ENCODE data around the gene CENPX. TPM values are rescaled to one million over a fixed set of nuclear protein-coding genes. Genes with fewer than 3 reads are reported as not detected.

The CENPX gene
- total and polyA plus RNA-seq, 12 donors = 15.8 to 132 (median 23.6) TPM

DNA sequence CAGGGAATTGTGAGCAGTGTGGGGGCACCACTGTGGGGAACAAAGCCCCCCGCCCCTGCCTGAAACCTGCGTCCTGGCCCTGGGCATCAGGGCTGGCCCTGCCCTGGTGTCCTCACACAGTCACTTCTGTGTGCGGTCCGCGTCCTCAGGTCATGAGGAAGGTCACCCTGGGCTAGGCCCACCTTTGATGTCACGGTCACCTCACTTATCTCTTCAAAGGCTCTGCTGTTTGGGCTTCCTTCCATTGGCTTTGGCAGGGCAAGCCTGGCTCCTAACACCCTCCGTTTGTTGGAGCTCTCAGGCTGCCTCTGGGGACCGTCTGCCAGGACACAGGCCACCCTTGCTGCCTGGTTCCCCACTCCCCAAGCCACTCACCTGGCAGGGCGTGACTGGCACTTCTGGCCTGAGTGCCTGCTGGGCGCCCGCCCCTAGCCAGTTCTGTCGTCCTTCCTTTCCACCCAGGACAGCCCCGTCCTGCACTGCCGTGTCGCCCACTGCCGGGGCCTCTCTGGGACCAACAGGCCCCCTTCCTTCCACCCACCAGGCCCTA, 8.8 kb downstream of the CENPX start:
- Histone ChIP-seq H3K27me3 (no peaks in the 10 kb centered on the region), H3K27ac (peak overlapping the region; percentile 71 to 97 (median 91)), H3K4me3 (no peak overlapping the region), H3K36me3 (peaks cover 0 to 41% (median 0%) of the 10 kb centered on the region in 9 donors), H3K4me1 (peaks cover 0 to 35% (median 15%) of the 10 kb centered on the region in 9 donors), H3K9me3 (no peaks in the 10 kb centered on the region)
- TF ChIP-seq, protein P1, sequence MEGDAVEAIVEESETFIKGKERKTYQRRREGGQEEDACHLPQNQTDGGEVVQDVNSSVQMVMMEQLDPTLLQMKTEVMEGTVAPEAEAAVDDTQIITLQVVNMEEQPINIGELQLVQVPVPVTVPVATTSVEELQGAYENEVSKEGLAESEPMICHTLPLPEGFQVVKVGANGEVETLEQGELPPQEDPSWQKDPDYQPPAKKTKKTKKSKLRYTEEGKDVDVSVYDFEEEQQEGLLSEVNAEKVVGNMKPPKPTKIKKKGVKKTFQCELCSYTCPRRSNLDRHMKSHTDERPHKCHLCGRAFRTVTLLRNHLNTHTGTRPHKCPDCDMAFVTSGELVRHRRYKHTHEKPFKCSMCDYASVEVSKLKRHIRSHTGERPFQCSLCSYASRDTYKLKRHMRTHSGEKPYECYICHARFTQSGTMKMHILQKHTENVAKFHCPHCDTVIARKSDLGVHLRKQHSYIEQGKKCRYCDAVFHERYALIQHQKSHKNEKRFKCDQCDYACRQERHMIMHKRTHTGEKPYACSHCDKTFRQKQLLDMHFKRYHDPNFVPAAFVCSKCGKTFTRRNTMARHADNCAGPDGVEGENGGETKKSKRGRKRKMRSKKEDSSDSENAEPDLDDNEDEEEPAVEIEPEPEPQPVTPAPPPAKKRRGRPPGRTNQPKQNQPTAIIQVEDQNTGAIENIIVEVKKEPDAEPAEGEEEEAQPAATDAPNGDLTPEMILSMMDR (IDR thresholded peaks at IDR 0.05) = no peak
- peak; percentile 59 to 60 for DNase-seq
- intact Hi-C loops (cut with DNase I) = no loop called here
- peak; percentile 44 to 70 (median 59) for ATAC-seq
- WGBS, 2 donors = 62 to 74% methylated on average over 16 of the region's 16 CpGs

DNA sequence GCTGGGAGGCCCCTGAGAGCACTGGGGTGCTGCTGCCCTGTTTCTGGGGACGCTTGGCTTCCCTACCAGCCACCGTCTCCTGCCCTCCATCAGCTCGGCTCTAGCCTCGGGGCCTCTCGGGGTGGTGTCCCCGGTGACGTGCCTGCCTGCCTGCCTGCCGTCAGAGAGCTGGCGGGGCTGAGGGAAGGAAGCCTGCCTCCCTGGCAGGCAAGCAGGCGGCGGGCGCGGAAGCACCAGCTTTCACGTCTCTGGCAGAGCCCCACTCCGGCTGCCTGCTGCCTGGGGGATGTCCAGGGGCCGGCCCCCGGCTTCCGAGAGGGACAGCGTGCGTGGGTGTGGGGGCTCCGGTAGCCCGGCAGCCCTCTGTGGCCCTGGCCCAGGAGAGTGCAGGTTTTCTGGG, 9.3 kb downstream of the CENPX start:
- Histone ChIP-seq H3K36me3 (peaks cover 0 to 36% (median 0%) of the 10 kb centered on the region in 9 donors), H3K4me1 (peaks cover 0 to 40% (median 17%) of the 10 kb centered on the region in 9 donors), H3K27ac (peak overlapping the region; percentile 71 to 97 (median 91)), H3K27me3 (no peaks in the 10 kb centered on the region), H3K4me3 (no peak overlapping the region), H3K9me3 (no peaks in the 10 kb centered on the region)
- WGBS, 2 donors = 42 to 61% methylated on average over 22 of the region's 22 CpGs
- peak; percentile 27 to 67 for DNase-seq
- intact Hi-C loops (cut with DNase I) = no loop called here
- TF ChIP-seq, protein P1 (IDR thresholded peaks at IDR 0.05) = no peak
- ATAC-seq = peak; percentile 27 to 75 (median 66)

DNA sequence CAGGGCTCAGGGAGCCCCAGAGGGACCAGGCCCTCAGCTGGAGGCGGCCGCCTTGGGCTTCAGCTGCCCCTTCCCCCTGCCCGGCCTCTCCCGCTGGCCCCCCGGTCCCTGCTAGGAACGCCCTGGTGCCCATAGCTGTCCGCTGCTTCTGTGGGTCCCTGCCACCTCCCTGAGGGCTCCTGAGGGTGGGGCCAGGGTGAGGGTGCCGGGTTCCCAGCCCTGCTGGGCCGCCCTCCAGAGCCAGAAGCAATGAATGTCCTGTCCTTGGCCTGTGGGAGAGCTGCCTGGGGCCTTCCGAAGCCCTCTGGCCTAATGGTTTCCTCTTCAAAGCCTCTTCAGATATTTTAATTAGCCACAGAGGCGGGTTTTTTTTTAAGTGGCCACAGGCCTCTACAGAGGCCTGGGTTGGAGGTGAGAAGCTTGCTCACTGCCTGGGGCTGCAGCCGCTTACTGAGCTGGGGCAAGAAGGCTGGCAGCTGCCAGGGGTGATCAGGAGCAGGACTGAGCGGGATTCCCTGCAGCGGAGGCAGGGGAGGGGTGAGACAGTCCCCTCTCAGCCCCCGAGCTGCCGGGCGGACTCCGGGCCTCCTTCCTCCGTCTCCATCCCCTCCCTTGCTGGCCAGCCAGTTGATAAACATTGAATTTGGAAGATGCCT, 9.9 kb downstream of the CENPX start:
- ATAC-seq = peak in 6 of 8 donors; percentile 23 to 68 (median 33)
- peak overlapping the region; percentile 71 to 97 (median 91) for H3K27ac ChIP-seq
- H3K27me3 ChIP-seq = no peaks in the 10 kb centered on the region
- H3K4me3 ChIP-seq = no peak overlapping the region
- peaks cover 0 to 44% (median 19%) of the 10 kb centered on the region in 9 donors for H3K4me1 ChIP-seq
- peak in 1 of 2 donors; percentile 65 for DNase-seq
- peaks cover 0 to 30% (median 0%) of the 10 kb centered on the region in 9 donors for H3K36me3 ChIP-seq
- intact Hi-C loops (cut with DNase I) = no loop called here
- TF ChIP-seq, protein P1 (IDR thresholded peaks at IDR 0.05) = no peak
- 67 to 73% methylated on average over 19 of the region's 19 CpGs for WGBS, 2 donors
- no peaks in the 10 kb centered on the region for H3K9me3 ChIP-seq

DNA sequence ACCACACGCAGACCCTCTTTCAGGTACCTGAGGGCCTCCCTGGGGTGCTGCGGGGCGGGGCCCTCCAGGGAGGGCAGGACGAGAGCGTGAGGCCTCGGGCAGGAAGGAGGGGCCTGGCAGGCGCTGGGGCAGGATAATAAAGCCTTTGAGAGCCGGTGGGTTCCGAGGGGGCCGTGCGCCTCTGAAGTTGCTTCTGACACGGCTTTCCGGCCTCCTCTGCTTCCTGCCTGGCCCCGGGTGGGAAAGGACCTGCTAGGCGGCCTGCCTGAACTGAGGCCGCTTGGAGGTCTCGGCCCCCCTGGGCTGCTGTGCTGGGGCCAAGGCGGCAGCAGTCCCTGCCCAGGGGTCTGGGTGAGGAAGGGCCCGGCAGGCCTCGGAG, 10.4 kb downstream of the CENPX start:
- peaks cover 0 to 47% (median 23%) of the 10 kb centered on the region in 9 donors for H3K4me1 ChIP-seq
- H3K36me3 ChIP-seq = peaks cover 0 to 25% (median 0%) of the 10 kb centered on the region in 9 donors
- TF ChIP-seq, protein P1 (IDR thresholded peaks at IDR 0.05) = no peak
- no peaks in the 10 kb centered on the region for H3K9me3 ChIP-seq
- WGBS, 2 donors = 78 to 79% methylated on average over 20 of the region's 20 CpGs
- H3K4me3 ChIP-seq = no peak overlapping the region
- no peak for ATAC-seq
- H3K27ac ChIP-seq = peak overlapping the region; percentile 71 to 97 (median 91)
- DNase-seq = no peak
- H3K27me3 ChIP-seq = no peaks in the 10 kb centered on the region
- intact Hi-C loops (cut with DNase I) = no loop called here
